OCI-LY1 (cell line): Measurements from ENCODE around the gene PAPOLB.

ENCODE experiments used
- CTCF ChIP-seq: fragments of 200-600 bp; sonication (generic), shearing (Covaris generic); IDR thresholded peaks from 2 replicates; pipeline ENCODE4 v1.5.1; 2017; ENCODE audit warnings: mild to moderate bottlenecking, antibody characterized with exemption, low read length, moderate library complexity, mixed read lengths
- EZH2 ChIP-seq: fragments of 200-600 bp; sonication (generic), shearing (Covaris generic); IDR thresholded peaks from 2 replicates; pipeline ENCODE4 v1.8.0; 2017; ENCODE audit warnings: borderline replicate concordance, mixed run types, mild to moderate bottlenecking, antibody characterized with exemption, low read length, moderate library complexity, mixed read lengths

GRCh38 chr7:4841007-4841784 is 20.6 kb downstream of the PAPOLB start:
- TF ChIP-seq CTCF, result no peak
- TF ChIP-seq EZH2, result no peak
